ENCODE measurements around the gene NR6A1.

Gene NR6A1

DNA sequence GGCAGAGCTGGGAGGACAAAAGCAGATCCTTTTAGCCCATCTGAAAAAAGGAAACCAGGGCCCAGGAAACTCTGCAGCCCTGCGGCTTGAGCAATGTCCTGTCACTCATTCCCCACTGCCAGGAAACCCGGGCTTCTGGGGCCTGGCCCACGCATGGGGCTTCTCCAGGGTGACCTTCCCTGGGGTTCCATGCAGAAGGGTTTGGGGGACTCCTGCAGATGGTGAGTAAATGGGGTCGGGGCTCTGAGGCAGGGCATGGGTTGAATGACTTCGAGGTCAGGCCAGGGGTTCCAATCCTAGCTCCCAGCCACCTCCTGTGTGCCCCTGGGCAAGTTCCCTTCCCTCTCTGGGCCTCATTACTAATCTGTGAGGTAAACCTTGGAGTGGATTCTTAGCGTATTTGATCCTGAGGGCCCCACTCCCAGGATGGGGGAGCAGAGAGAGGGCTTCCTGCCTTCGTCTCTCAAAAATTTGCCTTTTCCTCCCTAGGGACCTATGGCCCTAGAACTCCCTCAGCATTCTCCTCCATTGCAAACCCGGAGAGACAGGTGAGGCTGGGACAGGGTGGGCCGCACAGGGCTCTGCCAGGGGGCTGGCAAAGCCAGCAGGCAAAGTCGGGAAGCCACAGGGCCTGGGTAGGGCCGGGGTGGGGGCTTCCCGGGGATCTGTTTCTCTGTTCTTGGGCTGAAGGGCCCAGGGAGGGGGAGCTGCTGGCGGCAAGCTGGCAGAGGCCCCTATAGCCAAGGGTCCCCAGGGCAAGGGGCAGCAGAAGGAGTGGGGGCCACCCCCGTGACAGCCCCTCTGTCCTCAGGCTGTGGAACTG lies 295.0 kb downstream of the NR6A1 start:
- peak overlapping the region; percentile 35 for H3K27ac ChIP-seq (replicated peaks)
- H3K27me3 ChIP-seq (ENCODE audit: insufficient read depth, poor library complexity, severe bottlenecking), result no peaks in the 10 kb centered on the region
- TF ChIP-seq POLR2AphosphoS5 (IDR thresholded peaks at IDR 0.05; ENCODE audit: low read depth), result no peak
- TF ChIP-seq, protein P1, sequence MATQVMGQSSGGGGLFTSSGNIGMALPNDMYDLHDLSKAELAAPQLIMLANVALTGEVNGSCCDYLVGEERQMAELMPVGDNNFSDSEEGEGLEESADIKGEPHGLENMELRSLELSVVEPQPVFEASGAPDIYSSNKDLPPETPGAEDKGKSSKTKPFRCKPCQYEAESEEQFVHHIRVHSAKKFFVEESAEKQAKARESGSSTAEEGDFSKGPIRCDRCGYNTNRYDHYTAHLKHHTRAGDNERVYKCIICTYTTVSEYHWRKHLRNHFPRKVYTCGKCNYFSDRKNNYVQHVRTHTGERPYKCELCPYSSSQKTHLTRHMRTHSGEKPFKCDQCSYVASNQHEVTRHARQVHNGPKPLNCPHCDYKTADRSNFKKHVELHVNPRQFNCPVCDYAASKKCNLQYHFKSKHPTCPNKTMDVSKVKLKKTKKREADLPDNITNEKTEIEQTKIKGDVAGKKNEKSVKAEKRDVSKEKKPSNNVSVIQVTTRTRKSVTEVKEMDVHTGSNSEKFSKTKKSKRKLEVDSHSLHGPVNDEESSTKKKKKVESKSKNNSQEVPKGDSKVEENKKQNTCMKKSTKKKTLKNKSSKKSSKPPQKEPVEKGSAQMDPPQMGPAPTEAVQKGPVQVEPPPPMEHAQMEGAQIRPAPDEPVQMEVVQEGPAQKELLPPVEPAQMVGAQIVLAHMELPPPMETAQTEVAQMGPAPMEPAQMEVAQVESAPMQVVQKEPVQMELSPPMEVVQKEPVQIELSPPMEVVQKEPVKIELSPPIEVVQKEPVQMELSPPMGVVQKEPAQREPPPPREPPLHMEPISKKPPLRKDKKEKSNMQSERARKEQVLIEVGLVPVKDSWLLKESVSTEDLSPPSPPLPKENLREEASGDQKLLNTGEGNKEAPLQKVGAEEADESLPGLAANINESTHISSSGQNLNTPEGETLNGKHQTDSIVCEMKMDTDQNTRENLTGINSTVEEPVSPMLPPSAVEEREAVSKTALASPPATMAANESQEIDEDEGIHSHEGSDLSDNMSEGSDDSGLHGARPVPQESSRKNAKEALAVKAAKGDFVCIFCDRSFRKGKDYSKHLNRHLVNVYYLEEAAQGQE (IDR thresholded peaks at IDR 0.05; ENCODE audit: insufficient replicate concordance, low read depth), result no peak
- TF ChIP-seq, protein P2, sequence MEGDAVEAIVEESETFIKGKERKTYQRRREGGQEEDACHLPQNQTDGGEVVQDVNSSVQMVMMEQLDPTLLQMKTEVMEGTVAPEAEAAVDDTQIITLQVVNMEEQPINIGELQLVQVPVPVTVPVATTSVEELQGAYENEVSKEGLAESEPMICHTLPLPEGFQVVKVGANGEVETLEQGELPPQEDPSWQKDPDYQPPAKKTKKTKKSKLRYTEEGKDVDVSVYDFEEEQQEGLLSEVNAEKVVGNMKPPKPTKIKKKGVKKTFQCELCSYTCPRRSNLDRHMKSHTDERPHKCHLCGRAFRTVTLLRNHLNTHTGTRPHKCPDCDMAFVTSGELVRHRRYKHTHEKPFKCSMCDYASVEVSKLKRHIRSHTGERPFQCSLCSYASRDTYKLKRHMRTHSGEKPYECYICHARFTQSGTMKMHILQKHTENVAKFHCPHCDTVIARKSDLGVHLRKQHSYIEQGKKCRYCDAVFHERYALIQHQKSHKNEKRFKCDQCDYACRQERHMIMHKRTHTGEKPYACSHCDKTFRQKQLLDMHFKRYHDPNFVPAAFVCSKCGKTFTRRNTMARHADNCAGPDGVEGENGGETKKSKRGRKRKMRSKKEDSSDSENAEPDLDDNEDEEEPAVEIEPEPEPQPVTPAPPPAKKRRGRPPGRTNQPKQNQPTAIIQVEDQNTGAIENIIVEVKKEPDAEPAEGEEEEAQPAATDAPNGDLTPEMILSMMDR (IDR thresholded peaks at IDR 0.05; ENCODE audit: insufficient read depth, low read length), result no peak
- no peak for TF ChIP-seq SPI1 (IDR thresholded peaks at IDR 0.05; ENCODE audit: borderline replicate concordance, low read depth)
- TF ChIP-seq GABPA (IDR thresholded peaks at IDR 0.05; ENCODE audit: low read depth), result no peak
- H3K4me3 ChIP-seq (replicated peaks; ENCODE audit: insufficient read depth, low read length), result no peak overlapping the region
- DNase-seq (ENCODE audit: low read depth in 1 of 2, low spot score in 1 of 2), result peak in 1 of 2 experiments; percentile 58

DNA sequence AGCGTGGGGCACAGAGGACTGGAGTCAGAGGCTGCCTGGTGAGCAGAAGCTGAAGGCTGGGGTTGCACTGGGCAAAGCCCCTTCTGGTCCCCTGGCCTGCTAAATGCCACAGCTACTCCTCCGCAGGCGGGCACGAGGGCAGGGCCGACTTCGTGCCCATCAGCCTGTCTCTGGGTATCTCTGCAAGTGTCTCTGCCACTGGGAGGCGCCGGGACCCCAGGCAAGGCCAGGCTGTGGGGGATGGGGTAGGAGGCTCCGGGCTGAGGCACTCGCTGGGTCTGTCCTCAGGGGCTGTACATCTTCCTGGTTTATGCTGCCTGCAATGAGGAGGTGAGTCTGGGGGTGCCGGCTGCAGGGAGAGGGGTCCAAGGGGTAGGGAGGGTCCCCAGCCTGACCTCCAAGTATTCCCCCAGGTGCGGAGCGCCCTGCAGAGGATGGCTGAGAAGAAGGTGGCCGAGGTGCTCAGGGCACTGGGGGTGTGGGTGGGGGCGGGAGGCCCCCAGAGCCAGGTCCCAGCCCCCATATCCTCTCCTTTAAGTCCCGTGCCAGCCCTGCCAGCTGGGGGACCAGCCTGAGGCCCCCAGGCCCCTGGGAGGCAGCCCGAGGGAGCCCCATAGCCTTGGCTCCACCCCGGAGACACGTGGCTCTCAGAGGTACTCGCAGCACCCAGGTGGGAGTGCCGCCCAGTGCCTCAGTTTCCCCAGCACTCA lies 295.8 kb downstream of the NR6A1 start:
- Histone ChIP-seq H3K27ac (replicated peaks) (no peak overlapping the region), H3K27me3 (ENCODE audit: insufficient read depth, poor library complexity, severe bottlenecking) (no peaks in the 10 kb centered on the region), H3K4me3 (replicated peaks; ENCODE audit: insufficient read depth, low read length) (no peak overlapping the region)
- peak in 1 of 2 experiments; percentile 31 for DNase-seq (ENCODE audit: low read depth in 1 of 2, low spot score in 1 of 2)
- TF ChIP-seq, protein P1 (IDR thresholded peaks at IDR 0.05; ENCODE audit: insufficient replicate concordance, low read depth), result no peak
- TF ChIP-seq SPI1 (IDR thresholded peaks at IDR 0.05; ENCODE audit: borderline replicate concordance, low read depth), result no peak
- TF ChIP-seq POLR2AphosphoS5 (IDR thresholded peaks at IDR 0.05; ENCODE audit: low read depth), result no peak
- TF ChIP-seq GABPA (IDR thresholded peaks at IDR 0.05; ENCODE audit: low read depth), result no peak
- TF ChIP-seq, protein P2 (IDR thresholded peaks at IDR 0.05; ENCODE audit: insufficient read depth, low read length), result no peak

DNA sequence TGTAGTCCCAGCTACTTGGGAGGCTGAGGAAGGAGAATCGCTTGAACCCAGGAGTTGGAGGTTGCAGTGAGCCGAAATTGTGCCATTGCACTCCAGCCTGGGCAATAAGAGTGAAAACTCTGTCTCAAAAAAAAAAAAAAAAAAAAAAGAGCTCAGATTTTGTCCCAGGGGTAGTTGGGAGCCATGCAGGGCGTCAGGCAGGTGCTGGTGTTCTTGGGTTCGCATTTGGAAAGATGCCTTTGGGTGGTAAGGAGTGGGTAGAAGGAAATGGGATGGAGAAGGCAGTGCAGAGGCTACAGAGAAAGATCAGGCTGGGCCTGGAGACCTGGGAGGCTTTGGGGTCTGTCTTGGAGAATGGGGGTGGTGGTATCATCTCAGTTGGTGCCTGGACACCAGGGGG lies 297.0 kb downstream of the NR6A1 start:
- H3K27me3 ChIP-seq (ENCODE audit: insufficient read depth, poor library complexity, severe bottlenecking), result no peaks in the 10 kb centered on the region
- no peak for DNase-seq (ENCODE audit: low read depth in 1 of 2, low spot score in 1 of 2)
- TF ChIP-seq SPI1 (IDR thresholded peaks at IDR 0.05; ENCODE audit: borderline replicate concordance, low read depth) (no peak), GABPA (IDR thresholded peaks at IDR 0.05; ENCODE audit: low read depth) (no peak), POLR2AphosphoS5 (IDR thresholded peaks at IDR 0.05; ENCODE audit: low read depth) (no peak)
- TF ChIP-seq, protein P1 (IDR thresholded peaks at IDR 0.05; ENCODE audit: insufficient replicate concordance, low read depth), result no peak
- TF ChIP-seq, protein P2 (IDR thresholded peaks at IDR 0.05; ENCODE audit: insufficient read depth, low read length), result no peak
- no peak overlapping the region for H3K27ac ChIP-seq (replicated peaks)
- H3K4me3 ChIP-seq (replicated peaks; ENCODE audit: insufficient read depth, low read length), result no peak overlapping the region

Data from HL-60 (cell line).